WTC11 (cell line): Measurements from ENCODE around the gene MRPS18B.

ENCODE experiments used
- JUN ChIP-seq: sonication (generic); formaldehyde crosslinking; IDR thresholded peaks from 2 replicates; pipeline ENCODE4 v1.8.0; 2023; ENCODE audit warnings: mild to moderate bottlenecking, missing genetic modification reagents
- ZNF232 ChIP-seq: sonication (generic); formaldehyde crosslinking; IDR thresholded peaks from 2 replicates; pipeline ENCODE4 v1.8.0; 2022; ENCODE audit warnings: mild to moderate bottlenecking, missing genetic modification reagents

- TF ChIP-seq JUN (CRISPR knock-in tag) (no peak), ZNF232 (CRISPR knock-in tag) (no peak)
Observed at GRCh38 chr6:30572148-30572547, 45.5 kb upstream of the MRPS18B start.
